ENCODE results near the gene DGKG.

DGKG gene

GRCh38 chr3:186208296-186208989, 153.6 kb downstream of the DGKG start:
- no peak for DNase-seq (ENCODE audit: low read depth)

GRCh38 chr3:186207515-186207914, 154.5 kb downstream of the DGKG start:
- DNase-seq (ENCODE audit: low read depth): no peak

GRCh38 chr3:186200726-186201125, 161.3 kb downstream of the DGKG start:
- no peak for DNase-seq (ENCODE audit: low read depth)

- DNase-seq (ENCODE audit: low read depth): no peak
Observed at GRCh38 chr3:186198442-186198841, 163.6 kb downstream of the DGKG start.

GRCh38 chr3:186194451-186194811, 167.6 kb downstream of the DGKG start:
- DNase-seq (ENCODE audit: low read depth): no peak

GRCh38 chr3:186193534-186194450, 168.2 kb downstream of the DGKG start:
- DNase-seq (ENCODE audit: low read depth): no peak

GRCh38 chr3:186192823-186193222, 169.2 kb downstream of the DGKG start:
- no peak for DNase-seq (ENCODE audit: low read depth)

- no peak for DNase-seq (ENCODE audit: low read depth)
Observed at GRCh38 chr3:186189492-186189891, 172.5 kb downstream of the DGKG start.

GRCh38 chr3:186187401-186188275, 174.4 kb downstream of the DGKG start:
- no peak for DNase-seq (ENCODE audit: low read depth)

GRCh38 chr3:186185194-186185787, 176.7 kb downstream of the DGKG start:
- no peak for DNase-seq (ENCODE audit: low read depth)

- DNase-seq (ENCODE audit: low read depth): no peak
Observed at GRCh38 chr3:186184021-186184420, 178.0 kb downstream of the DGKG start.

- no peak for DNase-seq (ENCODE audit: low read depth)
Observed at GRCh38 chr3:186182850-186183249, 179.2 kb downstream of the DGKG start.

GRCh38 chr3:186181901-186182300, 180.1 kb downstream of the DGKG start:
- no peak for DNase-seq (ENCODE audit: low read depth)

GRCh38 chr3:186180891-186181481, 181.0 kb downstream of the DGKG start:
- no peak for DNase-seq (ENCODE audit: low read depth)

GRCh38 chr3:186180151-186180550, 181.9 kb downstream of the DGKG start:
- no peak for DNase-seq (ENCODE audit: low read depth)

- no peak for DNase-seq (ENCODE audit: low read depth)
Observed at GRCh38 chr3:186178412-186178811, 183.6 kb downstream of the DGKG start.

GRCh38 chr3:186176373-186176990, 185.6 kb downstream of the DGKG start:
- no peak for DNase-seq (ENCODE audit: low read depth)

- DNase-seq (ENCODE audit: low read depth): no peak
Observed at GRCh38 chr3:186173224-186173815, 188.7 kb downstream of the DGKG start.

GRCh38 chr3:186172353-186172752, 189.7 kb downstream of the DGKG start:
- no peak for DNase-seq (ENCODE audit: low read depth)

GRCh38 chr3:186171521-186171920, 190.5 kb downstream of the DGKG start:
- DNase-seq (ENCODE audit: low read depth): no peak

GRCh38 chr3:186170516-186170915, 191.5 kb downstream of the DGKG start:
- DNase-seq (ENCODE audit: low read depth): no peak
